H9 (cell line): ENCODE measurements around the gene MYO10. TPM values are rescaled to one million over a fixed set of nuclear protein-coding genes. Genes with fewer than 3 reads are reported as not detected.

Source experiments
- DNase-seq: peaks from one replicate; pipeline ENCODE4 v3.0.0-alpha.2; 2017
- H2AFZ ChIP-seq: one replicate; pipeline ENCODE4 v1.6.1; 2013; ENCODE audit warnings: mild to moderate bottlenecking, low read length, control low read depth, moderate library complexity
- H2AK5ac ChIP-seq: 2 replicates; pipeline ENCODE4 v1.6.1; 2013; ENCODE audit warnings: low read length, control low read depth, mixed read lengths; ENCODE audit not compliant: insufficient read length
- H2BK120ac ChIP-seq: one replicate; pipeline ENCODE4 v1.6.1; 2013; ENCODE audit warnings: low read depth, mild to moderate bottlenecking, low read length, control low read depth, inconsistent platforms; ENCODE audit not compliant: poor library complexity, severe bottlenecking
- H2BK12ac ChIP-seq: 2 replicates; pipeline ENCODE4 v1.6.1; 2013; ENCODE audit warnings: low read length, control low read depth, mixed read lengths, low read depth; ENCODE audit not compliant: insufficient read length
- H2BK15ac ChIP-seq: 2 replicates; pipeline ENCODE4 v1.6.1; 2013; ENCODE audit warnings: low read depth, low read length, control low read depth
- H2BK20ac ChIP-seq: one replicate; pipeline ENCODE4 v1.6.1; 2013; ENCODE audit warnings: low read depth, mild to moderate bottlenecking, low read length, control low read depth, inconsistent platforms; ENCODE audit not compliant: poor library complexity, severe bottlenecking
- H2BK5ac ChIP-seq: 2 replicates; pipeline ENCODE4 v1.6.1; 2013; ENCODE audit warnings: low read length, control low read depth, mixed read lengths; ENCODE audit not compliant: insufficient read length
- H3K14ac ChIP-seq: 2 replicates; pipeline ENCODE4 v1.6.1; 2013; ENCODE audit warnings: low read length, control low read depth; ENCODE audit not compliant: insufficient read depth
- H3K18ac ChIP-seq: 2 replicates; pipeline ENCODE4 v1.6.1; 2013; ENCODE audit warnings: low read depth, mild to moderate bottlenecking, mixed read lengths, low read length, control low read depth; ENCODE audit not compliant: insufficient read length
- H3K23ac ChIP-seq: 2 replicates; pipeline ENCODE4 v1.6.1; 2013; ENCODE audit warnings: low read length, control low read depth, mixed read lengths, low read depth; ENCODE audit not compliant: insufficient read length
- H3K23me2 ChIP-seq: 2 replicates; pipeline ENCODE4 v1.6.1; 2013; ENCODE audit warnings: low read depth, mild to moderate bottlenecking, mixed read lengths, low read length, control low read depth; ENCODE audit not compliant: insufficient read length, poor library complexity, severe bottlenecking
- H3K27ac ChIP-seq: 2 replicates; pipeline ENCODE4 v1.5.1; 2013; ENCODE audit warnings: low read length, control low read depth, mixed read lengths, low read depth; ENCODE audit not compliant: insufficient read length
- H3K27me3 ChIP-seq: 2 replicates; pipeline ENCODE4 v1.6.1; 2013; ENCODE audit warnings: low read length, control low read depth, inconsistent platforms; ENCODE audit not compliant: insufficient read depth
- H3K4ac ChIP-seq: 2 replicates; pipeline ENCODE4 v1.6.1; 2013; ENCODE audit warnings: low read depth, mild to moderate bottlenecking, control low read depth, inconsistent platforms, low read length, moderate library complexity
- H3K4me1 ChIP-seq: 2 replicates; pipeline ENCODE4 v1.6.1; 2013; ENCODE audit warnings: low read length, control low read depth, inconsistent platforms; ENCODE audit not compliant: insufficient read depth
- H3K4me2 ChIP-seq: 2 replicates; pipeline ENCODE4 v1.6.1; 2013; ENCODE audit warnings: low read length, control low read depth, mixed read lengths; ENCODE audit not compliant: insufficient read length, insufficient read depth
- H3K56ac ChIP-seq: 2 replicates; pipeline ENCODE4 v1.6.1; 2013; ENCODE audit warnings: low read depth, mild to moderate bottlenecking, mixed read lengths, low read length, control low read depth; ENCODE audit not compliant: insufficient read length
- H3K79me1 ChIP-seq: 2 replicates; pipeline ENCODE4 v1.6.1; 2013; ENCODE audit warnings: low read depth, mild to moderate bottlenecking, moderate library complexity, low read length, control low read depth, inconsistent platforms; ENCODE audit not compliant: insufficient read depth, poor library complexity, severe bottlenecking
- H3K79me2 ChIP-seq: 2 replicates; pipeline ENCODE4 v1.6.1; 2013; ENCODE audit warnings: low read length, control low read depth, inconsistent platforms; ENCODE audit not compliant: insufficient read depth
- H3K9ac ChIP-seq: 2 replicates; pipeline ENCODE4 v1.6.1; 2013; ENCODE audit warnings: low read length, control low read depth, mixed read lengths; ENCODE audit not compliant: insufficient read length; ENCODE audit errors: extremely low read depth
- H3K9me3 ChIP-seq: one replicate; pipeline ENCODE4 v1.6.1; 2013; ENCODE audit warnings: low read depth, low read length, inconsistent platforms; ENCODE audit not compliant: control insufficient read depth
- H3T11ph ChIP-seq: one replicate; pipeline ENCODE4 v1.6.1; 2013; ENCODE audit warnings: mild to moderate bottlenecking, low read length, control low read depth, inconsistent platforms
- H4K20me1 ChIP-seq: one replicate; pipeline ENCODE4 v1.6.1; 2013; ENCODE audit not compliant: control insufficient read depth, insufficient read length, insufficient read depth
- H4K5ac ChIP-seq: 2 replicates; pipeline ENCODE4 v1.6.1; 2013; ENCODE audit warnings: low read depth, mild to moderate bottlenecking, mixed read lengths, low read length, control low read depth; ENCODE audit not compliant: insufficient read length
- H4K8ac ChIP-seq: replicated peaks from 2 replicates; pipeline ENCODE4 v1.6.1; 2013; ENCODE audit warnings: low read length, control low read depth, mixed read lengths, low read depth; ENCODE audit not compliant: insufficient read length
- H4K91ac ChIP-seq: 2 replicates; pipeline ENCODE4 v1.6.1; 2013; ENCODE audit warnings: low read depth, mild to moderate bottlenecking, moderate library complexity, mixed read lengths, low read length, control low read depth; ENCODE audit not compliant: insufficient read length
- H3K27ac Mint-ChIP-seq, 3 experiments: 2 replicates in 2 of 3; 3 replicates in 1 of 3; pipeline ENCODE4 v1.8.0; 2020 to 2021; ENCODE audit warnings: mixed read lengths in 3 of 3, mild to moderate bottlenecking in 1 of 3, moderate library complexity in 1 of 3
- H3K27me3 Mint-ChIP-seq: 2 replicates; pipeline ENCODE4 v1.8.0; 2021; ENCODE audit warnings: low read depth, mild to moderate bottlenecking, moderate library complexity, mixed read lengths
- H3K36me3 Mint-ChIP-seq, 3 experiments: 2 replicates in 2 of 3; 3 replicates in 1 of 3; pipeline ENCODE4 v1.8.0; 2020 to 2021; ENCODE audit warnings: low read depth in 3 of 3, mixed read lengths in 3 of 3; ENCODE audit not compliant: insufficient read depth in 1 of 3
- H3K4me1 Mint-ChIP-seq, 2 experiments: 2 replicates each; pipeline ENCODE4 v1.8.0; 2020; ENCODE audit warnings: mixed read lengths in 2 of 2
- H3K4me3 Mint-ChIP-seq, 2 experiments: 2 replicates in 1 of 2; 3 replicates in 1 of 2; pipeline ENCODE4 v1.8.0; 2020 to 2021; ENCODE audit warnings: mild to moderate bottlenecking in 2 of 2, mixed read lengths in 2 of 2, moderate library complexity in 1 of 2
- H3K9me3 Mint-ChIP-seq, 2 experiments: 2 replicates in 1 of 2; 3 replicates in 1 of 2; pipeline ENCODE4 v1.8.0; 2020; ENCODE audit warnings: mild to moderate bottlenecking in 2 of 2, mixed read lengths in 2 of 2, moderate library complexity in 1 of 2
- CTCF ChIP-seq: fragments of 200-600 bp; sonication (generic); conservative IDR thresholded peaks from 3 replicates; pipeline ENCODE4 v1.8.0; 2021; ENCODE audit warnings: antibody characterized with exemption, mild to moderate bottlenecking
- WGBS: extraction: QIAGEN DNeasy Blood & Tissue Kit; methylation state at CpG from one replicate; pipeline ENCODE4 v1.1.7; 2013; ENCODE audit warnings: missing lambda C conversion rate, low lambda C conversion rate, mixed read lengths; ENCODE audit not compliant: insufficient read length; ENCODE audit errors: extremely low coverage; 5-methylcytosine and 5-hydroxymethylcytosine counted together
- total RNA-seq: library from RNA; stranded (reverse); gene quantifications from 2 replicates; pipeline ENCODE4 v1.2.1, GENCODE V29; 2021

MYO10 gene
- total RNA-seq, 1 experiment from 2014 or later = 127 TPM

- TF ChIP-seq CTCF = no peak
Observed at GRCh38 chr5:16891033-16891432, 45.1 kb downstream of the MYO10 start.

More at GRCh38 chr5:16891033-16891432, 45.1 kb downstream of the MYO10 start:
- Mint-ChIP-seq H3K4me3 (no peak overlapping the region; a peak in 1 of 5 replicates), H3K4me1 (peaks cover 54 to 60% of the 10 kb centered on the region in 2 experiments), H3K27me3 (no peaks in the 10 kb centered on the region), H3K9me3 (no peaks in the 10 kb centered on the region; a peak in 1 of 5 replicates), H3K36me3 (peaks cover 0 to 6% (median 1%) of the 10 kb centered on the region in 3 experiments; a peak in 3 of 7 replicates), H3K27ac (peak overlapping the region in 1 of 3 experiments; percentile 28; a peak in 1 of 7 replicates)
- Histone ChIP-seq H3K56ac (no peak overlapping the region), H2BK20ac (no peak overlapping the region), H3K23me2 (no peaks in the 10 kb centered on the region), H2BK12ac (no peak overlapping the region), H3K23ac (no peak overlapping the region), H3K27ac (no peak overlapping the region), H4K8ac (no peak overlapping the region), H3K4ac (no peak overlapping the region), H3K14ac (no peak overlapping the region), H3K4me1 (peaks cover 16% of the 10 kb centered on the region; the same call in 1 of the 2 replicates), H3K9ac (no peak overlapping the region), H4K20me1 (no peaks in the 10 kb centered on the region), H3K79me2 (peaks cover 2% of the 10 kb centered on the region; the same call in 1 of the 2 replicates), H3K18ac (no peak overlapping the region), H3K79me1 (no peaks in the 10 kb centered on the region), H2AFZ (no peak overlapping the region), H2BK15ac (no peak overlapping the region), H2AK5ac (no peak overlapping the region), H3K4me2 (no peak overlapping the region), H3T11ph (no peak overlapping the region), H2BK120ac (no peak overlapping the region), H3K9me3 (no peaks in the 10 kb centered on the region), H3K27me3 (no peaks in the 10 kb centered on the region), H4K5ac (no peak overlapping the region), H4K91ac (no peak overlapping the region), H2BK5ac (no peak overlapping the region)
- WGBS = no CpG with 5 or more reads among the region's 8 CpGs
- no peak for DNase-seq
